Measurements from ENCODE around the gene GOT1.

GRCh38 chr10:99368646-99369045 lies 61.8 kb downstream of the GOT1 start:
- TF ChIP-seq POLR2AphosphoS5 (IDR thresholded peaks at IDR 0.05; ENCODE audit: low read depth, low read length) (no peak), TCF7L2 (IDR thresholded peaks at IDR 0.05; ENCODE audit: low read depth, low read length) (no peak), SIN3A (IDR thresholded peaks at IDR 0.05; ENCODE audit: borderline replicate concordance, insufficient read depth, low read depth, low read length) (no peak), REST (IDR thresholded peaks at IDR 0.05; ENCODE audit: insufficient read depth in 1 of 2, low read depth in 2 of 2, low read length in 1 of 2) (no peak)
- TF ChIP-seq, protein P1, sequence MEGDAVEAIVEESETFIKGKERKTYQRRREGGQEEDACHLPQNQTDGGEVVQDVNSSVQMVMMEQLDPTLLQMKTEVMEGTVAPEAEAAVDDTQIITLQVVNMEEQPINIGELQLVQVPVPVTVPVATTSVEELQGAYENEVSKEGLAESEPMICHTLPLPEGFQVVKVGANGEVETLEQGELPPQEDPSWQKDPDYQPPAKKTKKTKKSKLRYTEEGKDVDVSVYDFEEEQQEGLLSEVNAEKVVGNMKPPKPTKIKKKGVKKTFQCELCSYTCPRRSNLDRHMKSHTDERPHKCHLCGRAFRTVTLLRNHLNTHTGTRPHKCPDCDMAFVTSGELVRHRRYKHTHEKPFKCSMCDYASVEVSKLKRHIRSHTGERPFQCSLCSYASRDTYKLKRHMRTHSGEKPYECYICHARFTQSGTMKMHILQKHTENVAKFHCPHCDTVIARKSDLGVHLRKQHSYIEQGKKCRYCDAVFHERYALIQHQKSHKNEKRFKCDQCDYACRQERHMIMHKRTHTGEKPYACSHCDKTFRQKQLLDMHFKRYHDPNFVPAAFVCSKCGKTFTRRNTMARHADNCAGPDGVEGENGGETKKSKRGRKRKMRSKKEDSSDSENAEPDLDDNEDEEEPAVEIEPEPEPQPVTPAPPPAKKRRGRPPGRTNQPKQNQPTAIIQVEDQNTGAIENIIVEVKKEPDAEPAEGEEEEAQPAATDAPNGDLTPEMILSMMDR (IDR thresholded peaks at IDR 0.05) = no peak
